CD4-positive, alpha-beta T cell treated with Interleukin-2 at 100 ng/mL for 4 hours (primary cell): ENCODE data around the gene DAZ3.
"Not testable (repeated sequence)": the region's sequence is repeated elsewhere in the genome, so short reads cannot be mapped to it uniquely, and the experiment has no call there.

Source experiments
- DNase-seq: peaks from one replicate; pipeline ENCODE4 v3.0.0-alpha.2; 2020; ENCODE audit warnings: low spot score

The DAZ3 gene, protein sequence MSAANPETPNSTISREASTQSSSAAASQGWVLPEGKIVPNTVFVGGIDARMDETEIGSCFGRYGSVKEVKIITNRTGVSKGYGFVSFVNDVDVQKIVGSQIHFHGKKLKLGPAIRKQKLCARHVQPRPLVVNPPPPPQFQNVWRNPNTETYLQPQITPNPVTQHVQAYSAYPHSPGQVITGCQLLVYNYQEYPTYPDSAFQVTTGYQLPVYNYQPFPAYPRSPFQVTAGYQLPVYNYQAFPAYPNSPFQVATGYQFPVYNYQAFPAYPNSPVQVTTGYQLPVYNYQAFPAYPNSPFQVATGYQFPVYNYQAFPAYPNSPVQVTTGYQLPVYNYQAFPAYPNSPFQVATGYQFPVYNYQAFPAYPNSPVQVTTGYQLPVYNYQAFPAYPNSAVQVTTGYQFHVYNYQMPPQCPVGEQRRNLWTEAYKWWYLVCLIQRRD

DNA sequence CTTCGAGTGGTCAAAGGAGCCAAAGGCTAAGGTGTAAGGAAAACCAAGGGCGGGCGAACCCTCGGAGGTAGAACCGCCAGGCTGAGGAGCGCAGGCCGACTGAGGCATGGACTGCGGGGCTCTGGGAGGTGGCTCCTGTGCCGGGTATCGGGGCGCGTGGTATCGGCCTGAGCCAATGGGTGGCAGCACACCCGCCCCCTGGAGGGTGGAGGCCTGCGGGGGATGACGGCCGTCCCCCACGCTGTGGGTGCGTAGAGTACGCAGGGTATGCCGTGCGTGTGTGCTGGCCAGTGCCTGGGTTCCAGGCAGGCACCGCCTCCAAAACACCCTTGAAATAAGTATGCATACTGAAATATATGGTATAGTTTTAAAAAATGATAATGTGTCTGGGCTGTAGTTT, at the start of gene DAZ3:
DAZ3 (minus strand) TSS at position 101 of the 400 bp plus-strand sequence. CDS start 208 bp downstream, outside the sequence.
- DNase-seq = not testable (repeated sequence)

DNA sequence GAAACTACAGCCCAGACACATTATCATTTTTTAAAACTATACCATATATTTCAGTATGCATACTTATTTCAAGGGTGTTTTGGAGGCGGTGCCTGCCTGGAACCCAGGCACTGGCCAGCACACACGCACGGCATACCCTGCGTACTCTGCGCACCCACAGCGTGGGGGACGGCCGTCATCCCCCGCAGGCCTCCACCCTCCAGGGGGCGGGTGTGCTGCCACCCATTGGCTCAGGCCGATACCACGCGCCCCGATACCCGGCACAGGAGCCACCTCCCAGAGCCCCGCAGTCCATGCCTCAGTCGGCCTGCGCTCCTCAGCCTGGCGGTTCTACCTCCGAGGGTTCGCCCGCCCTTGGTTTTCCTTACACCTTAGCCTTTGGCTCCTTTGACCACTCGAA, 20.4 kb upstream of the DAZ3 start, which contains the start of gene DAZ4:
DAZ4 (plus strand) TSS at position 301 of the 400 bp plus-strand sequence. CDS start 208 bp downstream, outside the sequence.
- not testable (repeated sequence) for DNase-seq

DNA sequence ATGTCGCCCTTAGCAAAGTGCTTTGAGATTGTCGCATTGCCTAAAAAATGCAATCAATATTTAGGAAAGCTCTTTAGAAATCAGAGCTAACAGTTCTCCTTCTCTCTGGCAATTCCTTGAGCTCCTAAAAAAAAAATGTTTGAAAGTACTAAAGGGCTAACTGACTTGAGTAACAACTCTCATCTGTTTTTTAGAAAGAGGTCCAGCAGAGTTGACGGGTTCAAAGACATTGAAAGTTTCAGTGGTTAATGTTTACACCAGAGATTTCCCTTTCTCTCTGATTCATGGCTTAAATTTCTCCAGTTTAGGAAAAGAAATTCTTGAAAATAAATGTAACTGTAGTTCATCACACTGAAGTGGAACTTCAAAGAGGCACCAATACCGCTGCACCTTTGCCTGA, 11.9 kb upstream of the DAZ3 start:
- DNase-seq = not testable (repeated sequence)

DNA sequence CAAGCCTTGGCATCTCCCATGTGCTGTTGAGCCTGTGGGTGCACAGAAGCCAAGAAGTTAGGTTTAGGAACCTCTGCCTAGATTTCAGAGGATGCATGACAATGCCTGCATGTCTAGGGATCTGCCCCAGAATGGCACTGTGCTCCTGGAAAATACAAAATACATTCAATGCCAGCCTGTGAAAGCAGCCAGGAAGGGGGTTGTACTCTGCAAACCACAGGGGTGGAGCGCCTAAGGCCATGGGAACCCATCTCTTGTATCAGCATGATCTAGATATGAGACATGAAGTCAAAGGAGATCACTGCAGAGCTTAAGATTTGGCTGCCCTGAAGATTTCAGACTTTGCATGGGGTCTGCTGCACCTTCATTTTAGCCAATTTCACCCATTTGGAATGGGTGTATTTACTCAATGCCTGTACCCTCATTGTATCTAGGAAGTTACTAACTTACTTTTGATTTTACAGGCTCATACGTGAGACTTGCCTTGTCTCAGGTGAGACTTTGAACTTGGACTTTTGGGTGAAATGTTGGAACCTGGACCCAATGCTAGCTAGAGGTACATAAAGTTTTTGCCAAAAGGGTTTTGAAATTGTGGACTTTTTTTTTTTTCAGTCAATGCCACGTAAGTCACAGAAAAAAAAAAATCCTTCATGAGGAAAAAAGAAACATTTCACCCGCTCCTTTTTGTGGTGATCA, 11.1 kb upstream of the DAZ3 start:
- DNase-seq = not testable (repeated sequence)

DNA sequence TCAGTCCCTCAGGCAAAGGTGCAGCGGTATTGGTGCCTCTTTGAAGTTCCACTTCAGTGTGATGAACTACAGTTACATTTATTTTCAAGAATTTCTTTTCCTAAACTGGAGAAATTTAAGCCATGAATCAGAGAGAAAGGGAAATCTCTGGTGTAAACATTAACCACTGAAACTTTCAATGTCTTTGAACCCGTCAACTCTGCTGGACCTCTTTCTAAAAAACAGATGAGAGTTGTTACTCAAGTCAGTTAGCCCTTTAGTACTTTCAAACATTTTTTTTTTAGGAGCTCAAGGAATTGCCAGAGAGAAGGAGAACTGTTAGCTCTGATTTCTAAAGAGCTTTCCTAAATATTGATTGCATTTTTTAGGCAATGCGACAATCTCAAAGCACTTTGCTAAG, 8.6 kb upstream of the DAZ3 start:
- not testable (repeated sequence) for DNase-seq
